ENCODE measurements around the gene CNGB1. TPM values are rescaled to one million over a fixed set of nuclear protein-coding genes. Genes with fewer than 3 reads are reported as not detected.

Gene CNGB1
- polyA plus RNA-seq, 1 donor from 2014 or later, result 20.7 TPM

- H3K9ac ChIP-seq (ENCODE audit: low read length), result no peak overlapping the region
- no peaks in the 10 kb centered on the region for H3K9me2 ChIP-seq (ENCODE audit: insufficient read depth, low read length)
- H3K27ac ChIP-seq (ENCODE audit: low read length), result no peak overlapping the region
- H4K20me1 ChIP-seq (ENCODE audit: insufficient read depth), result no peaks in the 10 kb centered on the region
- H3K27me3 ChIP-seq (ENCODE audit: insufficient read depth, low read depth, low read length), result no peaks in the 10 kb centered on the region
- H3K36me3 ChIP-seq (ENCODE audit: insufficient read depth, low read length), result no peaks in the 10 kb centered on the region
- no peak overlapping the region for H2AFZ ChIP-seq (ENCODE audit: low read depth, low read length)
- H3K9me3 ChIP-seq (ENCODE audit: low read length), result no peaks in the 10 kb centered on the region
- no peak overlapping the region for H3K4me3 ChIP-seq (ENCODE audit: low read length)
- H3K79me2 ChIP-seq (replicated peaks; ENCODE audit: insufficient read depth, low read length), result no peaks in the 10 kb centered on the region
- no peak for TF ChIP-seq EP300 (conservative IDR thresholded peaks at IDR 0.05; ENCODE audit: poor library complexity, severe bottlenecking)
- TF ChIP-seq POLR2AphosphoS5 (IDR thresholded peaks at IDR 0.05), result no peak
- no peak for TF ChIP-seq REST (IDR thresholded peaks at IDR 0.05; ENCODE audit: borderline replicate concordance)
- TF ChIP-seq SMC3 (conservative IDR thresholded peaks at IDR 0.05; ENCODE audit: poor library complexity), result no peak
- no peak for TF ChIP-seq CTCF (IDR thresholded peaks at IDR 0.05; ENCODE audit: poor library complexity, severe bottlenecking)
- H3F3A ChIP-seq (ENCODE audit: insufficient read depth, low read length, poor library complexity, severe bottlenecking), result no peaks in the 10 kb centered on the region
- no peak overlapping the region for H3K4me2 ChIP-seq (ENCODE audit: low read length)
Observed at GRCh38 chr16:57923841-57924240, 47.1 kb downstream of the CNGB1 start.

- TF ChIP-seq SMC3 (conservative IDR thresholded peaks at IDR 0.05; ENCODE audit: poor library complexity) (no peak), TAF1 (IDR thresholded peaks at IDR 0.05; ENCODE audit: low read depth) (no peak), REST (IDR thresholded peaks at IDR 0.05; ENCODE audit: borderline replicate concordance) (no peak), EP300 (conservative IDR thresholded peaks at IDR 0.05; ENCODE audit: poor library complexity, severe bottlenecking) (no peak), EZH2 (IDR thresholded peaks at IDR 0.05; ENCODE audit: borderline replicate concordance, insufficient read depth, low read length, poor library complexity, severe bottlenecking) (no peak), RAD21 (conservative IDR thresholded peaks at IDR 0.05) (no peak), CTCF (IDR thresholded peaks at IDR 0.05; ENCODE audit: poor library complexity, severe bottlenecking) (no peak), POLR2AphosphoS5 (IDR thresholded peaks at IDR 0.05) (no peak), MXI1 (conservative IDR thresholded peaks at IDR 0.05; ENCODE audit: poor library complexity, severe bottlenecking) (no peak)
- Histone ChIP-seq H3F3A (ENCODE audit: insufficient read depth, low read length, poor library complexity, severe bottlenecking) (no peaks in the 10 kb centered on the region), H3K9me3 (ENCODE audit: low read length) (no peaks in the 10 kb centered on the region), H3K9me2 (ENCODE audit: insufficient read depth, low read length) (no peaks in the 10 kb centered on the region), H3K4me2 (ENCODE audit: low read length) (no peak overlapping the region), H3K27me3 (ENCODE audit: insufficient read depth, low read depth, low read length) (no peaks in the 10 kb centered on the region), H3K79me2 (replicated peaks; ENCODE audit: insufficient read depth, low read length) (no peaks in the 10 kb centered on the region), H3K4me3 (ENCODE audit: low read length) (no peak overlapping the region), H2AFZ (ENCODE audit: low read depth, low read length) (no peak overlapping the region), H4K20me1 (ENCODE audit: insufficient read depth) (no peaks in the 10 kb centered on the region), H3K27ac (ENCODE audit: low read length) (no peak overlapping the region), H3K36me3 (ENCODE audit: insufficient read depth, low read length) (no peaks in the 10 kb centered on the region), H3K9ac (ENCODE audit: low read length) (no peak overlapping the region)
Observed at GRCh38 chr16:57923418-57923817, 47.5 kb downstream of the CNGB1 start.

Measured in neural cell (in vitro differentiated cells).